ENCODE measurements around the gene CNTN4. TPM values are rescaled to one million over a fixed set of nuclear protein-coding genes. Genes with fewer than 3 reads are reported as not detected.

The CNTN4 gene
- total RNA-seq, 1 experiment from 2014 or later, result 0.12 TPM

- Mint-ChIP-seq H3K4me1 (ENCODE audit: insufficient read depth, unreplicated experiment) (no peaks in the 10 kb centered on the region), H3K9me3 (ENCODE audit: unreplicated experiment) (no peaks in the 10 kb centered on the region), H3K27ac (ENCODE audit: low read depth, unreplicated experiment) (no peak overlapping the region), H3K4me3 (ENCODE audit: unreplicated experiment) (no peak overlapping the region), H3K36me3 (ENCODE audit: insufficient read depth, unreplicated experiment) (no peaks in the 10 kb centered on the region), H3K27me3 (ENCODE audit: insufficient read depth, unreplicated experiment) (peaks cover 70% of the 10 kb centered on the region)
- no peak for DNase-seq (ENCODE audit: unreplicated experiment)
- POLR2A ChIA-PET, result no interaction called here
- intact Hi-C loops (cut with micrococcal nuclease), result no loop called here
- CTCF ChIA-PET, result no interaction called here
- TF ChIP-seq CTCF (IDR thresholded peaks at IDR 0.05; ENCODE audit: unreplicated experiment), result no peak
- no TSS peak for BruUV-seq (replicated peaks)
Measured at GRCh38 chr3:2661078-2661477, 562.4 kb downstream of the CNTN4 start.

DNA sequence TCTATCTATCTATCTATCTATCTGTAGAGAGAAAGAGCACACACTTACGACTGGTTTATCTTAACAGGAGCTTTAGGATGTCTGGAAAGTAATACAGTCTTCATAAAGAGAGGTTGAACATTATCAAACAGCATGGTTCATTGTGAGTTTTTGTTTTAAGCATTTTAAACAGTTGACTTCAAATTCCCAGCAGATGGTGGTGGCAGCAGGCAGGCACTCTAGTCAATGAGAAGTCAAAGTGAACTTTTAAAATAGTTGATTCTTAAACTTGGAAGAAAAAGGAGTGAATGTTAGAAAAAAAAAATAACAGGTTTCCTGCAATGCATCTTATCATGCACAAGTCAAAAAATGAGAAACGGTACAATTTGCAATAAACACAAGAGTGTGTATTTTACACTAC lies 578.8 kb downstream of the CNTN4 start:
- no peak for DNase-seq (ENCODE audit: unreplicated experiment)
- Mint-ChIP-seq H3K9me3 (ENCODE audit: unreplicated experiment) (no peaks in the 10 kb centered on the region), H3K4me1 (ENCODE audit: insufficient read depth, unreplicated experiment) (no peaks in the 10 kb centered on the region), H3K27me3 (ENCODE audit: insufficient read depth, unreplicated experiment) (peaks cover 42% of the 10 kb centered on the region), H3K36me3 (ENCODE audit: insufficient read depth, unreplicated experiment) (no peaks in the 10 kb centered on the region), H3K4me3 (ENCODE audit: unreplicated experiment) (no peak overlapping the region), H3K27ac (ENCODE audit: low read depth, unreplicated experiment) (no peak overlapping the region)
- BruUV-seq (replicated peaks), result no TSS peak
- CTCF ChIA-PET, result interaction anchor here (0.7 kb wide), 1 partner anchor 13 kb away, joined by 4 read pairs; no protein-coding TSS in a partner anchor
- TF ChIP-seq CTCF (IDR thresholded peaks at IDR 0.05; ENCODE audit: unreplicated experiment), result no peak
- intact Hi-C loops (cut with micrococcal nuclease), result no loop called here
- POLR2A ChIA-PET, result no interaction called here

GRCh38 chr3:2680236-2680635 lies 581.6 kb downstream of the CNTN4 start:
- CTCF ChIA-PET, result no interaction called here
- DNase-seq (ENCODE audit: unreplicated experiment), result no peak
- TF ChIP-seq CTCF (IDR thresholded peaks at IDR 0.05; ENCODE audit: unreplicated experiment), result no peak
- POLR2A ChIA-PET, result no interaction called here
- Mint-ChIP-seq H3K9me3 (ENCODE audit: unreplicated experiment) (no peaks in the 10 kb centered on the region), H3K27me3 (ENCODE audit: insufficient read depth, unreplicated experiment) (peaks cover 48% of the 10 kb centered on the region), H3K36me3 (ENCODE audit: insufficient read depth, unreplicated experiment) (no peaks in the 10 kb centered on the region), H3K4me3 (ENCODE audit: unreplicated experiment) (no peak overlapping the region), H3K27ac (ENCODE audit: low read depth, unreplicated experiment) (no peak overlapping the region), H3K4me1 (ENCODE audit: insufficient read depth, unreplicated experiment) (no peaks in the 10 kb centered on the region)
- no TSS peak for BruUV-seq (replicated peaks)
- intact Hi-C loops (cut with micrococcal nuclease), result no loop called here

- no peak for TF ChIP-seq CTCF (IDR thresholded peaks at IDR 0.05; ENCODE audit: unreplicated experiment)
- DNase-seq (ENCODE audit: unreplicated experiment), result no peak
- Mint-ChIP-seq H3K27me3 (ENCODE audit: insufficient read depth, unreplicated experiment) (peaks cover 64% of the 10 kb centered on the region), H3K27ac (ENCODE audit: low read depth, unreplicated experiment) (no peak overlapping the region), H3K36me3 (ENCODE audit: insufficient read depth, unreplicated experiment) (no peaks in the 10 kb centered on the region), H3K4me1 (ENCODE audit: insufficient read depth, unreplicated experiment) (no peaks in the 10 kb centered on the region), H3K9me3 (ENCODE audit: unreplicated experiment) (no peaks in the 10 kb centered on the region), H3K4me3 (ENCODE audit: unreplicated experiment) (no peak overlapping the region)
- no TSS peak for BruUV-seq (replicated peaks)
- intact Hi-C loops (cut with micrococcal nuclease), result no loop called here
- ChIA-PET POLR2A (interaction anchor here (0.9 kb wide), 2 partner anchors 14 to 71 kb away, joined by 3 read pairs; no protein-coding TSS in a partner anchor), CTCF (no interaction called here)
Measured at GRCh38 chr3:2684046-2684445, 585.4 kb downstream of the CNTN4 start.
